ENCODE measurements around the gene ARHGEF17. TPM values are rescaled to one million over a fixed set of nuclear protein-coding genes. Genes with fewer than 3 reads are reported as not detected.

ARHGEF17 gene
- total RNA-seq, 1 experiment from 2014 or later, result 17.5 TPM

DNA sequence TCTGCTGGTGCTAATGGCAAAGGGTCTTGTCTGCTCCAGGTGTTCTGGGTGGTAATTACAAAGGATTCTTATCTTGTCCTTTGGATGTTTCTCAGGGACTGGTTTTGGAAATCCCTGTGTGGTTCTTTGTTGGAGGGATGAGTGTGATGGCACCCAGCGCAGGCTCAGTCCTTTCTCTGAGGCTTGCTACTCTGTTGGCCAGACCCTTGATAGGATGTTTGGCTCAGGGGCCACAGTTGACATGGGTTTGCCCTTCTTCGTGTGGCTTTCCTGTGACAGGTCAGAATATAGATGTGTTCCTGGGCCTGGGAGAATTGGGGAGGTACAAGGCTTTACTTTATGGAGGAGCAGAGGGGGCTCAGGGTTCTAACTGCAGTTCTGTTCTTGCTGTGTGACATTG, 4.0 kb downstream of the ARHGEF17 start:
- no peak for DNase-seq (ENCODE audit: low read depth)

DNA sequence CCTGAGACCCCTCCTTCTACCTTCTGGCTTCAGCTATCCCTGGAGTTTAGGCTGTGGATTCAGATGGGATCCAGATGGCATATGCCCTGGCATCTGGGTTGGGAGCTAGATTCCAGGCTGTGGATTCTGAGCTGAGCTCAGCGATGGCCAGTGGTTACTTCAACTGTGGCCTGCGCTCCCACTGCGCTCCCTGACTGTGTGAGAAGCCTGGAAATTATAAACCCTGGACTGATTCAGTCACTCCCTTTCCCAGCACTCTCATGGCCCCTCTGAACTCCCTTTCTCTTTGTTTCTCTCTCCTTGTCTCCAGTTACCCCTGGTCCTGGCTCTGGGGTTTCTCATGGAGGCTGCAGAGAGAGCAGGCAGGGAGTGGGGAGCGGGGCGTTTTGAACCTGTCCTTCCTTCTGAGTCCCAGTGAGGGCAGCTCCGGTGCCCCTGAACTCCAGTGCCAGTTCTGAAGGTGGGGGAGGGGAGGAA, 4.8 kb downstream of the ARHGEF17 start:
- no peak for DNase-seq (ENCODE audit: low read depth)

DNA sequence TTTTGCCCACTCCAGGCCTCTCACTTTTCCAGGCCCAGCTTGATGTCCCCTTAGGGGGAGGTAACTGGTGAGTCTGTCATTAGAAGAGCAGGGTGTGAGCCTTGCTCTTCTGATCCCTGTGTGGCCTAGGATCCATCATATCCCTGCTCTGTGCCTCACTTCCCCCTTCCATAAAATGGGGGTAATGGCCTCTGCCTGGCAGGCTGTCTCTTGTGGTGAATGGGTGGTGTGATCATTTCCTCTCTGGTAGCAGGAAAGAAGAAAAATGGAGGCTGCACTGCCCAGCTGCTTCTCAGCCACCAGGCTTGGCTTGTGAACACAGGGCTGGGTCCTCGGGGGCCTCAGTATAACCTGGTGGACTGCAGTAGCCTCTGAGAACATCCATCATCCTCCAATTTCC, 5.6 kb downstream of the ARHGEF17 start:
- DNase-seq (ENCODE audit: low read depth), result no peak

DNA sequence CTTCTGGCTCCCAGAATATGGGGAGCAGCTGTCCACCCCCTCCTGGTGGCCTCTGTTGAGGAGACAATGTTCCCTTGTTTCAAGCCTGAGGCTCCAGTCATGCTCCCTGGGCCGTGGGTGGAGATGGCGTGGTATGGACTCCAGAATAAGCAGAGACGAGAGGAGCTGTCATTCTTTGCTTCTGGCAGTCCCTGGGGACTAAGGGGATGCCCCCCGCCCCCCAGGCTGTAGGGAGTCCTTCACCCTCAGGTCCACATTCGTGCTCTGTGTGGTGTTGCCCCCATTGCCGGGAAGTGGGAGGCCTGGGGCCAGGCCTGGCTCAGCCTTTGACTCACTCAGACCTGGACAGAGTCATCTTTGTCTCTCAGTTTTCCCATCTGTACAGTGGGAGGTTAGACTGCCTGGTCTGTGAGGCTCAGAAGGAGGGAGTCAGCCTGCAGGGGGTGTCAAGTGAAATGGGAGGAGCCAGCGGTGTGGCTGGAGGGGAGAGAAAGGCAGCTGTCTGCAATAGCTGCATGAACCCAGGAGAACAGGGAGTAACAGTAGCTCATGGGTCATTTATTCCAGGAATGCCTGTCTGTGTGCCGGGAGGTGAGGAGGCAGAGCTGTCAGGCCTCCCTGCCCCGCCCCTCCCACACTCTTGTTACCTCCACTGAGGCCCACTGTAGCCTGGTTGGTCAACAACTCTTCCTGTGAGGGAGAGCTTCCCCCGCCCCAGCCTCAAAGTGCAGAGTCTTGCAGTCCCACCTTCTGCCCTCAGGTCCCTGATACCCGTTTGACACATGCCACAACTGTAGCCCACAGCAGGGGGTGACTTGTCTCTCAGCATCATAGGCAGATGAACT, 6.3 kb downstream of the ARHGEF17 start:
- DNase-seq (ENCODE audit: low read depth), result peak; percentile 61

DNA sequence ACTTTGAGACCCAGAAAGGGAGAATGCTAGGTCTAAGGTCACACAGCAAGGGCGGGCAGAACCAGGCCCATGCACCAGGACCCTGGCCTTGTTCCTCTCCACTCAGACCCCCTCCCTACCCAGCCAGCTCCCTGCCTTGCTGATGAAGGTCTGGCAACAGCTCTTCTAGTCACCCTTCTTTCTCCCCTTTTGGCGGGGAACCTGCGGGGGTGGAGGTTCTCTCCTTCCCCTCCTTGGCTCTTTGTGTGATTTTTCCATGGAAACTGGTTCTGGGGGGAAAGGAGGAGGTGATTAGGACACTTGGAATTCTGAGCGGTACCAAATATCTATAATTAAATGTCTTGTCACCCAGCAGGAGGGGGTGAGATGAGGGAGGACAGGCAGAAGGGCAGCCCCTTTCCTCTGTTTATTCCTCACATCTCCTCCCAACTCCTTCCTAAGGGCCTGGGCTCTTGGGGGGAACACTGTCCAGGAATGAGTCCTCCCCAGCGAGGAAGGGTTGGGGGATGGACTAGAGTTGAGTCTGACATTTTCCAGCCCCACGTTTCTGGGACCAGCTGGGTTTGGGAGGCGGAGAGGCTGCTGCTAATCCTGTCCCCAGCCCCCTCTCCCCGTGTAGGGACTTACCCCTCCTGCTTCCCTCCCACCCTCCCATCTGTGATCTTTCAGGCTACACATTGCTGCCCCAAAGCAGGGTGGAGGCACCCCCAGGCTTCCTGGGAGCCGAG, 7.4 kb downstream of the ARHGEF17 start:
- no peak for DNase-seq (ENCODE audit: low read depth)

DNA sequence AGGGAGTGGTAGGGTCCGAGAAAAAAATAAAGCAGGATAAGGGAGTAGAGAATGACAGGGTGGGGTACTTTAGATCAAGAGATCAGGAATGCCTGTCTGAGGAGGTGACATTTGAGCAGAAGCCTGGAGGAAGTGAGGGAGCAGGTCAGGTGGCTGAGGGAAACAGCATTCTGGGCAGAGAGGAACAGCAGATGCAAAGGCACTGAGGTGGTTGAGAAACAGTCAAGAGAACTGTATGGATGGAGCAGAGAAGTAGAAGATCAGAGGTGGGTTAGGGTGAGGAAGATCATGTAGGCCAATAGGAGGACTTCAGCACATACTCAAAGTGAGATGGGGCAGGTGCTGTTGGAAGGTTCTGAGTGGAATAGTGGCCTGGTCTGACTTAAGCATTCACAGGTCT, 8.3 kb downstream of the ARHGEF17 start:
- DNase-seq (ENCODE audit: low read depth), result no peak

DNA sequence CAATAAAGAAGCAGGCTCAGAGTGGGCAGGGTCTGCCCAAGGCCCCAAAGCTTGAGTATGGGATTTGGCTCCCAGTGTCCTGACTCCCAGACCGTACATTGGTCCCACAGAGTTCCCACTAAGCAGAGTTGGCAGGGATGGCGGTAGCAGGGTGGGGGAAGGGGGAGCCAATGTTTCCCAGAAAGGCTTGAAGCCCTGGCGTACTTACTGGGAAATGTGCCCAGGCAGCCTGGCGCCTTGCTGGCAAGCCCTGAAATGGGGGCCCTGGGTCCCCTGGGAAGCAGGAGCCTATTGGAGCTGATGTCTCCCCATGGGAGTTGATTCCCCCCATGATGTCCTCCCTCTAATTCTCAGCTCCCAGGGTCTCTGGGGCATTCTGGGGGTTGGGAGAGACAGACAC, 9.3 kb downstream of the ARHGEF17 start:
- DNase-seq (ENCODE audit: low read depth), result peak; percentile 66

DNA sequence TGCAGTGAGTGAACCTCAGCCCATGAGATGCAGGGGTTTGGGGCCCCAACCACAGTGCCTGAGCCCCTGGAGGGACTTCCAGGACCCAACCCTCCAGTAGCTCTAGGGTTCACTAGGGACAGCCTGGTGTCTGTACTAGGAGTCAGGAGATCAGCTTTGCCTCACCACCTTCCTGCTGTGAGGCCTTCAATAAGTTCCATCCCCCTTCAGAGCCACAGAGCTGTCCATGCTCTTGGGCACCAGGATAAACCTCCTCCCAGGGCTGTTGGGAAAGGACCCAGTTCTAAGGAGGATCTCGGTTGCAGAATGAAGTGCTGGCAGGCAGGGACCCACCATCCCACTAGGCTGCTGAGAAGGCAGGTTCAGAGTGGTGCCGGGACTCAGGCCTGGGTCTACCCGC, 9.7 kb downstream of the ARHGEF17 start:
- no peak for DNase-seq (ENCODE audit: low read depth)

DNA sequence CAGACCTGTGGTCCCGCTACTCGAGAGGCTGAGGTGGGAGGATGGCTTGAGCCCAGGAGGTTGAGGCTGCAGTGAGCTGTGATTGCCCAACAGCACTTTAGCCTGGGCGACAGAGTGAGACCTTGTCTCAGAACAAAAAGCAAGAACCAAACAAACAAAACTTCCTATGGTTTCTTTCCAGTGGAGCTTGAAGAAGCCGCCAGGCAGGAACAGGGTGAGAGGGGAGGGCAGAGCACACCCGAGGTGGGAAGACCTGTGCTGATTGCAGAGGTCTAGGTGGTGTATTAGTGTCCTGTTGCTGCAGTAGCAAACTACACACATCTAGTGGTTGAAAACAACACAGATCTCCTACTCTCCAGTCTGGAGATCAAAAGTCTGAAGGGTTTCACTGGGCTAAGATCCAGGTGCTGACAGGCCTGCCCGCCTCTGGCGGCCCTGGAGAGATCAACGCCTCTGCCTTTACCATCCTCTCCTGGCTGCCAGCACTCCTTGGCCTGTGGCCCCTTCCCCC, 10.5 kb downstream of the ARHGEF17 start:
- peak; percentile 41 for DNase-seq (ENCODE audit: low read depth)

DNA sequence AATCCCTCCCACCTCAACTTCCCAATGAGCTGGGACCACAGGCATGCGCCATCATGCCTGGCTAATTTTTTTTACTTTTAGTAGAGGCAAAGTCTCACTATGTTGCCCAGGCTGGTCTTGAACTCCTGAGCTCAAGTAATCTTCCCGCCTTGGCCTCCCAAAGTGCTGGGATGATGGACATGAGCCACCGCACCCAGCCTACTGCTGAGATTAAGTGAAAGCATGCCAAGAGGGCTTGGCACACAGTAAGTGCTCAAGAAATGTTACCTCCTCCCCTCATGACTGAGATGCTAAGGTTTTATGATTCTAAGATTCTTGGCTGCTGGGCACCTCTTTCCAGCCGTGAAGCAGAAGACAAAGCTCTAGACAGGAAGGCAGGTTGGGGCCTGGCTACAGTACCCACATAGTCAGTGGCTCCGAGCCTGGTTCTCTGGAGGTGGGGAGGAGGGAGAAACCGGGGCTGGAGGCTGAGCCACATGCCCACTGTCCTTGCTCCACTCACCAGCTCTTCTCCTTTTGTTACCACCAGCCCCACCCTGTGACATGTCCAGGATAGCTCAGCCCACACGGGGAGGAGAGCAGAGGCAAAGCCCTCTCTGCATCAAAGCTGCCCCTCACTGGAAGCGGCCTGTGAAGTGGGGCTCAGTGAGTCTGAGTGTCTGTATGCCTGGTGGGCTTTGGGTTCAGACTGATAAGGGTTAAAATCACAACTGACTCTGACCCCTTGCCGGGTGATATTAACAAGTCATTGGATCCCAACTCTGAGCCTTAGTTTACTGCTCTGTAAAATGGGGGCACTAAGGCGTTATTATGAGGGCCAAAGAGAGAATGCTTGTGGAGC, 12.9 kb downstream of the ARHGEF17 start:
- DNase-seq (ENCODE audit: low read depth), result peak; percentile 73

DNA sequence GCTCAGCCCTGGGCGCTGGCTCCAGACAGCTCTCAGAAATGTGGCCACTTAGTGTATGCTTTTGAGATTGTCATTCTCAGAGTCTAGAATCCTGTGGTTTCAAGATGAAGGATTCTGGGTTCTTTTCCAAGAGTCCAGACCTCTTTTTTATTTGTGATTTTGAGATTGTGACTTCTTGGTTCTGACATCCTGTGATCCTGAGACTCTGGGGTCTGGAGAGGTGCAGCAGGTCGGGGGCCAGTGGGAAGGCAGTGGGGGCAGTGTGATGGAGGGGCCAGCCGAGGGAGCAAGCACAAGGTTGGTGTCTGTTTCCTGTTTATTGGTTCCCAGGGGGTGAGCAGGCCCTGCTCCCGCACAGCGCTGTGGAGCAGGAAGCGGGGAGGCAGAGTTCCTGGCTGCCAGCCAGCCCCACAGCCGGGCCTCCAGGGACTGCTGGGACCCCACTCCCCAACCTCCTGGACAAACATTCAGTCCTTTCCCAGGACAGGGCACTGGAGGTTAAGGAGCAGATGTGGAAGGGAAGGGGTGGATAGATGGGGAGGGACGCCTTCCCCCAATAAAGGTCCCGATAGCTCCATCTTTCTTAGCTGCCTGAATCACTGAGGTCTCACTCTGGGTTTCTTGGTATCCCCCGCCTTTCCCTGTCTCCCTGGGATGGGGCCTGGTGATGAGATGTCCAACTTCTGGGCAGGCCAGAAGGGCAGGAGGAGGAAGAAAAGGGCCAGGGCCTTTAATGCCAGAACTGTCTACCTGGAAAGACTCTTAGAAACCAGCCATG, 13.7 kb downstream of the ARHGEF17 start:
- peak; percentile 81 for DNase-seq (ENCODE audit: low read depth)

DNA sequence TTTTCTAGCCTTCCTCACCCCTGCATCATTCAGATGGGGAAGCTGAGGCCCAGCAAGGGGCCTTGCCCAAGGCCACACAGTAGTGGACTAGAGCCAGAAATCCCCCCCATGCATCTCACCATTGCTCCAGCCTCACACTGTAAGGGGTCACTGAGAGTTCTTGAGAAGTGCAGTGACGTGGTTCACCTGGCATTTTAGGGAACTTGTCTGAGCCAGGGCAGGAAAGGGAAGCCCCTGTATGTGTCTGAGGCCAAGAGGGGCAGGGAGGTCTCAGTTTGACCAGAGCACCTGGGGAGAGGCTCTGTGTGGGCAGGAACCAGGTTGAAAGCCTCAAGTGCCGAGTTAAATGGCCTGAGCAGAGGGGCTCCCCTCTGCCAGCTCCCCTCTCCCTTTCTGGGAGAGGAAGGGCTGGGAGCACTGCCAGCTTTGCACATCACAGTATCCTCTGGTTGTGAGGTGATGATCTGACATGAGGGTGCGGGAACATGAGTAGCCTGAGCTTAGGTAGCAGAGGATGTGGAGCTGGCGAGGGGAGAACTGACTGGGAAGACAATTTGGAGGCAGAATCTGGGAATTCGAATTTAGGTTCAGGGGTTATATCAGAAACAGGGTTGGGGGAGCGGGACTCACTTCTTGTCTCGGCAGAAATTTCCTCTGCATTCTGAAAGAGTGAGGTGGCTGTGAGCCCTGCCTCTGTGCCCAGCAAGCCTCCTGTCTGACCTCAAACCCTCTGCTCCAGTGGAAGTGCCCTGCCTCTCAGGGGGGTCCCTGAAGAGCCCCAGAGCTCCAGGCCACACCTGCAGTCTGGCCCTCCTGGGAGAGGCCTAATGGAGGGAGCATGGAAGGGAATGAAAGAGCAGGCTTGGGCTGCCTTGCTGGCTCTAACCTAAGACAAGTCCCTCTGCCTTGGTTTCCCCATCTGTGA, 14.6 kb downstream of the ARHGEF17 start:
- peak; percentile 60 for DNase-seq (ENCODE audit: low read depth)

DNA sequence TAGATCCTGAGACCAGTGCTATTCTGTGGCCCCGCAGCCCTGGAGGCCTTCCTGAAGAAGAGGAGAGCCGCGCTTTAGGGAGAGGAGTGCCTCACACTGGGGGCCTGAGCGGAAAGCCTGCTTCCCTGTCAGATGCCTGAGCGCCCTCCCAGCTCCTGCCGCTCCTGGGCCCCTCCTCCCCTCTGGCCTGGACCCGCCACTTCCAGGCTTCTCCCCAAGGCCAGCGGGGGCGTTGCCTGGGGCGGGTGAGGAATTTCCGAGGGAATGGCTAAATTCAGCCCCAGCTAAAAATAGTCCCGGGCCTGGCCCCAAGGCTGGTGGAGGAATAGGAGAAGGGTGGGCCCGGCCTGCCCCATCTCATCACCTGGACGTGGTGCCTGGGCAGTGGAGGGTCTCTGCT, 15.4 kb downstream of the ARHGEF17 start:
- peak; percentile 75 for DNase-seq (ENCODE audit: low read depth)

DNA sequence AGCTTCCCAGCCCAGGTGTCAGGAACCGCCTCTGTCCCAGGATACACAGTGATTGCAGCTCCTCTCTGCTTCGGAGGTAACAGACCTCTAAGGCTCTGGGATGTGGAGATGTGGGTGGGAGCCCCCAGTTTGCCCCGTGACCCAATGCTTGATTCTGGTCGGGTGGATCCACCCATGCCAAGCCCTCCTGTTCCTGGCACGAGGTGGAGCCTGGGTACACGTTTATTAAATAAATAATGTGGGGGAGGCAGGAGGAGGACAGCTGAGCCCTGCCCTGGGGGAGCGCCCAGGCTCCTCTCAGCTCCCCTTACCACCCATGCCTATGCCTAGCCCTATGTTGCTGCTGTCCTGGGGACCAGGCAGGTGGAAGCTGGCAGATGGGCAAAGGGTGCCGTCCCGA, 16.0 kb downstream of the ARHGEF17 start:
- DNase-seq (ENCODE audit: low read depth), result no peak

DNA sequence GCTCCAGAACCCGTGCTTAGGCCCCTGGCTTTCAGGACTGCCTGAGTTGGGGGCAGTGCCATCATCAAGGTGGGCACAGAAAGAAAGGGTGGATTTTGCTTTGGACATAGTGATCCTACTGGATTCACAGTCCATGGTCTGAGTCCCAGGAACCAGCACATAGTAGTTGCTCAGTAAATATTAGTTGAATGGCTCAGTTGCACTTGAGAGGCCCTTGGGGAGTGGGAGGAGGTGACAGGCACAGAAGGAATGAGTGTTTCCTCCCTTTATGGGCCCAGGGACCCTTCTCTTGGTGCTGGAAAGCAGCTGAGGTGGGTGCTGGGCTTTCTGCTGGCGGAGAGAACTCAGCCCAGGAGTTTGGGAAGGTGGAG, 16.6 kb downstream of the ARHGEF17 start:
- DNase-seq (ENCODE audit: low read depth), result no peak

DNA sequence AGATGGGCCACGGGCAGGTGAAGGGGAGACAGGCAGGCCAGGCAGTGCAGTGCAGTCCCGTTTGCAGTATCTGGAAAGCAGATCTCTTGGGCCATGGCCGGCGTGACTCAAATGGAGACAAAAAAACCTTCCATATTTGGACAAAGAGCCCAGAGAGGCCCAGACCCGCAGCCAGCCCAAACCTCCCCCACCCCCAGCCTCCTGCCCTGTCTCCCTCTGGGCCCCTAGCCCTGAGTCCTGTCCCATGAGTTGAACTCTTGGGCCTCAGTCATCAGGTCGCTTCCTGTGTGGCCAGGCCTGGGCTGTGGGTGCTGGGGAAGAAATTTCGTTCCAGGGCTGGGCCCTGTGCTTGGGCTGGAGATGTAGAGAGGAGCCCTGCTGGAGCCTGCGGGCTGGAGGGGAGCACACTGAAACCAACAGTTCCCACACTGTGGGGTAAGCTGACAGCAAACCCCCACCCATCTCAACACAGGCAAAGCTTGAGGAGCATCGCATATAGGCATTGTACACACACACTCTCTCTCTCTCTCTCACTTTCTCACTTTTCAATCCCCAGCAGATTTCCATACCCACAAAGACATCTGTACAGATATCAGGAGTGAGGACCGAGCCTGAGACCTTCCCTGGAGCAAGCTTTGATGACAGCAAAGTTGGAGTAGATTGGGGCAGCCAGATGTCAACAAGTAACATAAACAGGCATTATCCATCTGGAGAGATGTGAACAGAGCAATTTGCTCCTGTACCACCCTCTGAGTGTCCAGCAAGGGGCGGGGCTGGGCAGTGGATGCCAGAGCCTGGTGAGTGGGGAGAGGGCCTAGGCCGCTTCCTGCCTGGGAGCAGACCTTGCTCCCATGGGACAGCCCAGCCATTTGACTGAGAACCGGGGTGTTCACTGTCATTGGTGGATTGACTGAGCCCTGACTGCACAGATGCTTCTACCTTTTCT, 17.2 kb downstream of the ARHGEF17 start:
- peak; percentile 72 for DNase-seq (ENCODE audit: low read depth)

DNA sequence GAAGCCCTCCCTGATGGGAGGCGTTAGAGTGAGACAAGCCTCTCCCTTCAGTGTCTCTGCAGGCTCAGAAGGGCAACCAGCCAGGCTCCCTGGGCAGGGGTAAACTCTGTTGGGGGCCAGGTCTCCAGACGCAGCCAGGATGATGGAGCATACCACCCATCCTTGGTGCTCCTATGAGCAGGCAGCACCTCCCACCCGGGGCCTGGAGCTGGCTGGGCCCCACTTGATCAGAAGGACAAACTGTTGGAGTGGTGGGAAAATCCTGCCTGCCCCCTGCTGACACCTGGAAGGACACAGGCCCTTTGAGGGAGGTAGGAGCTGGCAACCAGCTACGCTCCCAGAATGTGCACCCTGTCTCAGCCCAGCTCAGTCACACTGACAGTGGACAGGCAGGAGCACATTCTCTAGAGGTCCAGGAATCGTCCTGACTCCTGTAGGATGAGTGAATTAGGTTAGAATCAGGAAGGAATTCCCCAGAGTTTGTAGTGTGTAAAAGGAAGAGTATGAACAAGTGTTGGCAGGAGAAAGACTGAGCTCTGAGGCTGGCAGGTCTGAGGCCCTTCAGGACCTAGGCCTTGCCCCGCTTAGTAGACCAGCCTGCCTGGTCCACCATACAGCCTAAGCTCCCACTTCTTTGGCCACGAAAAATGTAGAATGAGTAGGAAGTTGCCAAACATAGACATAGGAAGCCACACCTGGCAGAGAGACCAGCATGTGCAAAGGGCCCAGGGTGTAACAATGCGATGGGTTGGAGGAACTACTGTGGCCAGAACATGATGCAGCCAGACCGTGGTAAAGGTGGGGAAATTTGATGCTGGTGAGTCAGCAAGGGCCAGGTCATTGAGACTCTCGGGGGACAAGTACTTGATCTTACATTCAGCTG, 19.1 kb downstream of the ARHGEF17 start:
- peak; percentile 81 for DNase-seq (ENCODE audit: low read depth)

DNA sequence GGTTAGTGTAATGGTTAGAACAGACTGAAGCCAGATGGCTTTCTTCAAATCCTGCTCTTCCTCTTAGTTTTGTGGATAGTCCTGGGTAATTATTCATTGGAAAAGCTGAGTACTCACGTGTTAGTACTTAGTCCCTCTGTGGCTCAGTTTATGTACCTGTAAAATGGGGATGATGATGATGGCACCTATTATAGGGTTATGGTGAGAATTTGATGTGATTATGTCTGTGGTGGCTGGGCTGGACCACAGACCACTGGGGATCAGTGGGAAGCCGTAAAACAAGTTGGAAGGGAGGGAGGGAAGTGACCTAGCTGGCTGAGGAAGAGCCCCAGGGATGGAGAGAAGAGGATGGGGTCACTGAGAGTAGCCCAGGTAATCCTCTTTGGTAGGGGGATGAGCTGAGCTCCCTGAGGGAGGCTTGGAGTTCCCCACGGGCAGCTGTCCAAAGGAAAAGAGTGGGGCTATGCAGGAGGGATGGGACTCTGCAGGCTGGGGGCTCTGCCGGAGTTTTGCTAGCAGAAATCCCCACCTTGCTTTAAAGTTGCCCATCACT, 19.8 kb downstream of the ARHGEF17 start:
- no peak for DNase-seq (ENCODE audit: low read depth)
